ENCODE results near the gene SYMPK. TPM values are rescaled to one million over a fixed set of nuclear protein-coding genes. Genes with fewer than 3 reads are reported as not detected.

The SYMPK gene
- total RNA-seq, 1 experiment from 2014 or later = 86.2 TPM

DNA sequence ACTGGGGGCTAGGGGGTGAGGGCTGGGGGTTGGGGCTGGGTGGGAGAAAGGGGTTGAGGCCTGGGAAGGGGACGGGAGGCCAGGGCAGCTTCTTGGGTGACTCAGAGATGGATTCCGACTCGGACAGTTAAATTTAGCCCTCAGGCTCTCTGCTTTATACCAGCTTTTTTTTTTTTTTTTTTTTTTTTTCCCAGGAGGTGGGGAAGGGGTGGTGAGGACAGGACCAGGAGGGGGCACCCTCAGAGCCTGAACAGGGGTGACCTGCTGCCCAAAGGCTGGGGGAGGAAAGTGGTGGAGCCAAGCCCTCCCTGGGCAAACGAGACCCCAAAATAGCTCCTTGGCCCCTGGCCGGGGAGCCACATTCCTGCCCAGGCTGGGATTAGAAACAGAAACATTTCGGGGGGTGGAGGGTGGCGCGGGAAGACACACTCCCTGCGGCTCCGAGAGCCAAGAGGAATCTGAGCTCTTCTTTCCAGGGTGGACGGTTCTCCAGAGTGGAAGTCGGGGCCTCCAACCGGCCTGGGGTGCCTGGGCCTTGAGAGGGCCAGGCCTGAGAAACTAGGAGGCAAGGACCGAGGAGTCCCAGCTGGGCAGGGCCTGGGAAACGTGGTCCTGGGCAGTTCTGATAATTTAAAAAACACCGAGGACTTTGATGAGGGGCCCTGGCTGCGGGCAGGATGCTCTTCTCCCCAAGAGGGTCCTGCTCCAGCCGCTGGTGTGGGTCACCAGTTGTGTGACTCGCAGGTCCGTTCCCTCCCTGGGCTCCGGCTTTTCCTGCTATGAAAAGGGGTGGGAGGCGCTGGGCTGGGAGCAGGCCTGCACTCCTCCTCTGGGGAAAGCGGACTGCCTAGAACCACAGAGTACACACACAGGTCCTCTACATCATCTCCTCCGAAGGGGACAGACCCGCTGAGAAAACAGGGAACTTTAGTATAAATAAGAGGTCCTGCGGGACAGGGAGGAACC lies 79.8 kb downstream of the SYMPK start:
- Mint-ChIP-seq H3K9me3 (ENCODE audit: unreplicated experiment) (no peaks in the 10 kb centered on the region), H3K27me3 (ENCODE audit: insufficient read depth, unreplicated experiment) (no peaks in the 10 kb centered on the region), H3K27ac (ENCODE audit: low read depth, unreplicated experiment) (peak overlapping the region; percentile 84), H3K36me3 (ENCODE audit: insufficient read depth, unreplicated experiment) (peaks cover 37% of the 10 kb centered on the region), H3K4me3 (ENCODE audit: unreplicated experiment) (peak overlapping the region; percentile 57), H3K4me1 (ENCODE audit: insufficient read depth, unreplicated experiment) (peaks cover 28% of the 10 kb centered on the region)
- CTCF ChIA-PET = interaction anchor here (0.6 to 2.5 kb wide), 6 partner anchors 8 to 94 kb away, joined by 3 to 15 read pairs (median 4); partner anchors contain the start of gene SIX5
- no peak for TF ChIP-seq CTCF (IDR thresholded peaks at IDR 0.05; ENCODE audit: unreplicated experiment)
- DNase-seq (ENCODE audit: unreplicated experiment) = peak; percentile 83
- BruUV-seq (replicated peaks) = no TSS peak
- intact Hi-C loops (cut with micrococcal nuclease) = loop anchor here (1.0 kb wide), 1 partner anchor 9 kb away; the partner anchor contains the start of gene DMWD
- POLR2A ChIA-PET = interaction anchor here (0.9 to 5.1 kb wide), 12 partner anchors 9 to 103 kb away, joined by 3 to 102 read pairs (median 6); partner anchors contain the start of genes DMWD, FBXO46, IRF2BP1 and QPCTL

GRCh38 chr19:45782162-45782691 lies 80.7 kb downstream of the SYMPK start, which contains the start of gene DMPK:
Gene DMPK, minus strand, starts transcription at chr19:45782490. Its CDS starts 138 bp downstream, at chr19:45782352.
- Mint-ChIP-seq H3K4me1 (ENCODE audit: insufficient read depth, unreplicated experiment) (peaks cover 28% of the 10 kb centered on the region), H3K9me3 (ENCODE audit: unreplicated experiment) (no peaks in the 10 kb centered on the region), H3K4me3 (ENCODE audit: unreplicated experiment) (peak within 1 kb of the TSS; percentile 57), H3K27me3 (ENCODE audit: insufficient read depth, unreplicated experiment) (no peaks in the 10 kb centered on the region), H3K27ac (ENCODE audit: low read depth, unreplicated experiment) (peak within 1 kb of the TSS; percentile 84), H3K36me3 (ENCODE audit: insufficient read depth, unreplicated experiment) (peaks cover 29% of the 10 kb centered on the region)
- intact Hi-C loops (cut with micrococcal nuclease) = no loop called here
- ChIA-PET POLR2A (interaction anchor here (1.1 to 5.1 kb wide), 10 partner anchors 9 to 103 kb away, joined by 3 to 102 read pairs (median 6); partner anchors contain the start of genes DMWD, QPCTL, SIX5 and SNRPD2), CTCF (interaction anchor here (1.2 to 2.5 kb wide), 3 partner anchors 13 to 93 kb away, joined by 6 to 15 read pairs (median 11); partner anchors contain the start of gene SIX5)
- BruUV-seq (replicated peaks) = no TSS peak
- no peak for TF ChIP-seq CTCF (IDR thresholded peaks at IDR 0.05; ENCODE audit: unreplicated experiment)
- no peak for DNase-seq (ENCODE audit: unreplicated experiment)

DNA sequence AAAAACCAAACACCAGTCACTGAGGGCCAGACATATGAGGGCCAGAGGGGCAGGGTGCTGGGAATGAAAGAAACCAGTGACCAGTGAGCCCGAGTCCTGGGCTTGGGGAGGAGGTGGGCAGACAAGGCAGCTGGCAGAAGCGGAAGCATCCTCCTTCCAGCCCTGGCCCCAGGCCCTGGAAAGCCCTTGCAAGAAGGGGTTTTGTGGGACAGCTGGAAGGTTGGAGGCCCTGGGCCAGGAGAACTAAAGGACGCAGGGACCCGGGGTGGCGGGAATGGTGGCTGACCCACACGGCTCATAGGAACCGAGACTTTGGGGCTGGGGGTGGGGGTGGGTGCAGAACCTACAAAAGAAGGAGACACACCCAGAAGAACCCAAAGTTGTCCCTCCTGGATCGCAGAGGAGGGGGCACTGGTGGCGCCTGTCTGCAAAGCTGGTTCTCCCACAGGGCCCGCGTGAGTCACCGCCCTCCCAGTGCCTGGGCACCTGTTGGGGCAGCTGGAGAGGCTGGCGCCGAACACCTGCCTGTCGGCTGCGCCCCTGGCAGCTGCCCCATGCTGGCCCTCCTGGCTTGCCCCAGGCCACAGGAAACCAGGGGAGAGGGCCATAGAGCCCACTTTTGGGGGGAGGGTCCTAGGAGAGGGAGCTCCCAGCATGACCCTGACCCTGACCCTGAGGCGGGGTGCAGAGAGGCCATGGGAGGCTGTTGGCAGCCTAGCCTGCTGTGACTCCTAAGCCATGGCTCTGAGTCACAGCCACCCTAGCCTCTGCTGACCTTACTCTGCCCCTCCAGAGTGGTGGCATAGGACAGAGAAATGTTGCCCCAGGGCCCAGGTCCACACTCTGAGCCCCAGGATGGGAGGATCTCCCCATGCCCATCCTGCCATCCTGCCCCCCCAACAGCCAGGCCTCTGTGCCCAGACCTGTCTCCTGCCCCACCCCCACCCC lies 81.5 kb downstream of the SYMPK start:
- peak; percentile 75 for DNase-seq (ENCODE audit: unreplicated experiment)
- TF ChIP-seq CTCF (IDR thresholded peaks at IDR 0.05; ENCODE audit: unreplicated experiment) = no peak
- peaks cover 28% of the 10 kb centered on the region for H3K4me1 Mint-ChIP-seq (ENCODE audit: insufficient read depth, unreplicated experiment)
- H3K27ac Mint-ChIP-seq (ENCODE audit: low read depth, unreplicated experiment) = peak overlapping the region; percentile 35
- intact Hi-C loops (cut with micrococcal nuclease) = no loop called here
- H3K4me3 Mint-ChIP-seq (ENCODE audit: unreplicated experiment) = peak overlapping the region; percentile 58
- peaks cover 32% of the 10 kb centered on the region for H3K36me3 Mint-ChIP-seq (ENCODE audit: insufficient read depth, unreplicated experiment)
- POLR2A ChIA-PET = interaction anchor here (1.1 to 5.1 kb wide), 8 partner anchors 9 to 104 kb away, joined by 3 to 102 read pairs (median 10); partner anchors contain the start of genes DMWD, QPCTL, SIX5 and SNRPD2
- H3K27me3 Mint-ChIP-seq (ENCODE audit: insufficient read depth, unreplicated experiment) = no peaks in the 10 kb centered on the region
- no TSS peak for BruUV-seq (replicated peaks)
- CTCF ChIA-PET = interaction anchor here (2.5 kb wide), 2 partner anchors 12 to 17 kb away, joined by 11 to 15 read pairs; partner anchors contain the start of gene SIX5
- no peaks in the 10 kb centered on the region for H3K9me3 Mint-ChIP-seq (ENCODE audit: unreplicated experiment)

Data from MCF 10A (cell line).